Measurements from ENCODE around the gene SLC18B1.

GRCh38 chr6:132741281-132741680, 57.2 kb downstream of the SLC18B1 start:
- no peak for TF ChIP-seq CTCF (IDR thresholded peaks at IDR 0.05)
- TF ChIP-seq POLR2A (IDR thresholded peaks at IDR 0.05), result no peak
